ENCODE results near the gene SOCS6.

- TF ChIP-seq CTCF (IDR thresholded peaks at IDR 0.05) (no peak), POLR2AphosphoS5 (IDR thresholded peaks at IDR 0.05) (no peak), POLR2A (IDR thresholded peaks at IDR 0.05) (no peak)
These were observed 67.0 kb downstream of the SOCS6 start for GRCh38 chr18:70355620-70356385.
